Right lobe of liver (tissue), 6 donors: ENCODE results near the gene RAB3GAP1. TPM values are rescaled to one million over a fixed set of nuclear protein-coding genes. Genes with fewer than 3 reads are reported as not detected.

Experiments
- ATAC-seq, 4 donors: fragments of 200-7000 bp; cut with Tn5 transposase; one replicate each; pipeline ENCODE4 v1.9.1; 2020; ENCODE audit warnings: mild to moderate bottlenecking in 4 of 4, moderate library complexity in 4 of 4
- DNase-seq, 3 donors: peaks; one replicate each; pipeline ENCODE4 v3.0.0-alpha.2; 2020
- H3K27ac ChIP-seq, 3 donors: fragments of 200-600 bp; one replicate each; pipeline ENCODE4 v1.8.0; 2022
- H3K27me3 ChIP-seq, 2 donors: fragments of 200-600 bp; one replicate each; pipeline ENCODE4 v1.8.0; 2022
- H3K36me3 ChIP-seq, 4 donors: fragments of 200-600 bp; sonication (generic) in 1 of 4; one replicate each; pipeline versions ENCODE4 v1.5.1 to v1.8.0; 2017 to 2022; ENCODE audit warnings: control low read depth in 1 of 4
- H3K4me1 ChIP-seq, 4 donors: fragments of 200-600 bp; sonication (generic) in 1 of 4; one replicate each; pipeline versions ENCODE4 v1.5.1 to v1.8.0; 2017 to 2022; ENCODE audit warnings: control low read depth in 1 of 4
- H3K4me3 ChIP-seq, 3 donors: fragments of 200-600 bp; one replicate each; pipeline ENCODE4 v1.8.0; 2022
- H3K9me3 ChIP-seq, 4 donors: fragments of 200-600 bp; sonication (generic) in 1 of 4; one replicate each; pipeline versions ENCODE4 v1.5.1 to v1.8.0; 2017 to 2022; ENCODE audit warnings: control low read depth in 1 of 4
- CTCF ChIP-seq, 4 donors: fragments of 200-600 bp in 3 of 4; fragments of 450-650 bp in 1 of 4; IDR thresholded peaks; one replicate each; pipeline versions ENCODE4 v1.5.1 to v1.8.0; 2016 to 2022; ENCODE audit warnings: antibody characterized with exemption in 4 of 4, mild to moderate bottlenecking in 2 of 4
- POLR2A ChIP-seq: fragments of 450-650 bp; IDR thresholded peaks from one replicate; pipeline ENCODE4 v1.6.1; 2017; ENCODE audit warnings: antibody characterized with exemption, mild to moderate bottlenecking
- WGBS: methylation state at CpG from one replicate; pipeline ENCODE4 v1.1.6; 2018; ENCODE audit warnings: low coverage, low lambda C conversion rate; ENCODE audit not compliant: insufficient coverage; ENCODE audit errors: missing lambda C conversion rate; 5-methylcytosine and 5-hydroxymethylcytosine counted together
- intact Hi-C, 2 donors: fragments of 100-400 bp; cut with DNase I; formaldehyde crosslinking; loops; one replicate each; pipeline versions ENCODE4 v1.11.2 to v1.14.1; 2022
- total RNA-seq, 6 experiments: library from RNA; depleted of rRNA in 2 of 6; stranded (reverse); fragments of >200 nt in 2 of 6; fragmentation: NEBNext Ultra II Directional in 3 of 6; extraction: Animal tissue kit (Norgen Biotek cat#: 25700) in 3 of 6; gene quantifications; one replicate each; pipeline versions ENCODE4 v1.1.0 to v1.2.4, GENCODE V29; 2016 to 2023
- donor health status: DM: no; HTN: yes; CAD: no.
- donor health status: DM: no; HTN: no; CAD: no.
- donor health status: DM: no; HTN: no; CAD: no.
- donor health status: DM: no; HTN: yes; CAD: no.
- donor health status: DM: no; HTN: yes; CAD: no.

Gene RAB3GAP1
- total RNA-seq, 6 experiments from 2014 or later = 13.9 to 17.8 (median 15.9) TPM

GRCh38 chr2:135095591-135095990, 43.5 kb downstream of the RAB3GAP1 start:
- ATAC-seq (no peak), DNase-seq (no peak)
- Histone ChIP-seq H3K36me3 (no peaks in the 10 kb centered on the region), H3K4me1 (peaks cover 0 to 17% (median 7%) of the 10 kb centered on the region in 4 donors), H3K27me3 (no peaks in the 10 kb centered on the region), H3K27ac (no peak overlapping the region), H3K4me3 (no peak overlapping the region), H3K9me3 (no peaks in the 10 kb centered on the region)
- TF ChIP-seq POLR2A = no peak
- TF ChIP-seq CTCF (IDR thresholded peaks at IDR 0.05) = no peak
- WGBS = 95% methylated on average over 3 of the region's 3 CpGs
- intact Hi-C loops = no loop called here

- Histone ChIP-seq H3K27ac (no peak overlapping the region), H3K27me3 (no peaks in the 10 kb centered on the region), H3K9me3 (no peaks in the 10 kb centered on the region), H3K4me3 (no peak overlapping the region), H3K36me3 (no peaks in the 10 kb centered on the region), H3K4me1 (peaks cover 0 to 4% (median under 1%) of the 10 kb centered on the region in 4 donors)
- intact Hi-C loops = no loop called here
- no peak for ATAC-seq
- DNase-seq = no peak
- WGBS = 80% methylated on average over 4 of the region's 4 CpGs
- no peak for TF ChIP-seq POLR2A
- no peak for TF ChIP-seq CTCF (IDR thresholded peaks at IDR 0.05)
Measured at GRCh38 chr2:135096665-135097446, 44.8 kb downstream of the RAB3GAP1 start.

- no peak overlapping the region for H3K4me3 ChIP-seq
- DNase-seq (no peak), ATAC-seq (no peak)
- 96% methylated on average over 2 of the region's 2 CpGs for WGBS
- no peak overlapping the region for H3K27ac ChIP-seq
- intact Hi-C loops = no loop called here
- H3K36me3 ChIP-seq = no peaks in the 10 kb centered on the region
- no peaks in the 10 kb centered on the region for H3K9me3 ChIP-seq
- no peaks in the 10 kb centered on the region for H3K4me1 ChIP-seq
- no peak for TF ChIP-seq CTCF (IDR thresholded peaks at IDR 0.05)
- no peak for TF ChIP-seq POLR2A
- H3K27me3 ChIP-seq = no peaks in the 10 kb centered on the region
Measured at GRCh38 chr2:135097532-135098231, 45.6 kb downstream of the RAB3GAP1 start.

GRCh38 chr2:135099802-135100483, 47.9 kb downstream of the RAB3GAP1 start:
- H3K27me3 ChIP-seq = no peaks in the 10 kb centered on the region
- peak in 3 of 4 donors; percentile 14 to 22 (median 19) for ATAC-seq
- no peak overlapping the region for H3K4me3 ChIP-seq
- no peak for DNase-seq
- peaks cover 0 to 11% (median 0%) of the 10 kb centered on the region in 4 donors for H3K4me1 ChIP-seq
- intact Hi-C loops = no loop called here
- no peak overlapping the region for H3K27ac ChIP-seq
- WGBS = 68% methylated on average over 5 of the region's 5 CpGs
- no peaks in the 10 kb centered on the region for H3K36me3 ChIP-seq
- TF ChIP-seq CTCF (IDR thresholded peaks at IDR 0.05) (no peak), POLR2A (no peak)
- H3K9me3 ChIP-seq = no peaks in the 10 kb centered on the region
